Measurements from ENCODE around the gene PDLIM5. TPM values are rescaled to one million over a fixed set of nuclear protein-coding genes. Genes with fewer than 3 reads are reported as not detected.
"Not testable (repeated sequence)": the region's sequence is repeated elsewhere in the genome, so short reads cannot be mapped to it uniquely, and the experiment has no call there.

PDLIM5 gene
- total RNA-seq = 10 to 100 TPM; 14.8 to 18.3 TPM

GRCh38 chr4:94451695-94452475 lies at the start of gene PDLIM5:
Gene PDLIM5 (plus strand): TSS chr4:94451942. CDS start chr4:94455289, 3,347 bp downstream.
- H3K4me1 Mint-ChIP-seq (ENCODE audit: low read depth) = peaks cover 22% of the 10 kb centered on the region
- peak; percentile 98 for ATAC-seq
- H3K9me3 Mint-ChIP-seq = no peaks in the 10 kb centered on the region
- POLR2A ChIA-PET = interaction anchor here (1.1 to 1.4 kb wide), 2 partner anchors 15 to 128 kb away, joined by 3 to 4 read pairs; no protein-coding TSS in a partner anchor
- no peak for TF ChIP-seq CTCF (IDR thresholded peaks at IDR 0.05)
- H3K4me3 Mint-ChIP-seq = peak within 1 kb of the TSS; percentile 91
- CTCF ChIA-PET = interaction anchor here (1.1 to 1.4 kb wide), 2 partner anchors 45 kb away, joined by 3 to 4 read pairs; no protein-coding TSS in a partner anchor
- H3K27me3 Mint-ChIP-seq = peaks cover 12% of the 10 kb centered on the region
- peak within 1 kb of the TSS; percentile 79 for H3K27ac Mint-ChIP-seq
- peak; percentile 90 for DNase-seq
- H3K36me3 Mint-ChIP-seq (ENCODE audit: low read depth) = peaks cover 9% of the 10 kb centered on the region
- intact Hi-C loops (cut with micrococcal nuclease) = no loop called here

DNA sequence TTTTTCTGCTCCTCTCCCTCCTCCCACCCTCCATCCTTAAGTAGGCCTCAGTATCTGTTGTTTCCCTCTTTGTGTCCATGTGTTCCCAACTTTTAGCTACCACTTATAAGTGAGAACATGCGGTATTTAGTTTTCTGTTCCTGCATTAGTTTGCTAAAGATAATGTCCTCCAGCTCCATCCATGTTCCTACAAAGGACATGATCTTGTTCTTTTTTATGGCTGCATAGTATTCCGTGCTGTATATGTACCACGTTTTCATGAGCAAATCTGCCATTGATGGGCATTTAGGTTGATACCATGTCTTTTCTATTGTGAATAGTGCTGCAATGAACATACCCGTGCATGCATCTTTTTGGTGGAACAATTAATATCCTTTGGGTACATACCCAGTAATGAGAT lies 49.3 kb upstream of the PDLIM5 start:
- CTCF ChIA-PET; intact Hi-C loops (cut with micrococcal nuclease); H3K4me1 Mint-ChIP-seq (ENCODE audit: low read depth): not testable (repeated sequence)

GRCh38 chr4:94403751-94404150 lies 48.0 kb upstream of the PDLIM5 start:
- ATAC-seq (no peak), DNase-seq (no peak)
- intact Hi-C loops (cut with micrococcal nuclease) = no loop called here
- no peaks in the 10 kb centered on the region for H3K9me3 Mint-ChIP-seq
- ChIA-PET POLR2A (no interaction called here), CTCF (no interaction called here)
- H3K27me3 Mint-ChIP-seq = peaks cover 2% of the 10 kb centered on the region
- no peak overlapping the region for H3K4me3 Mint-ChIP-seq
- H3K27ac Mint-ChIP-seq = no peak overlapping the region
- H3K36me3 Mint-ChIP-seq (ENCODE audit: low read depth) = no peaks in the 10 kb centered on the region
- no peaks in the 10 kb centered on the region for H3K4me1 Mint-ChIP-seq (ENCODE audit: low read depth)
- no peak for TF ChIP-seq CTCF (IDR thresholded peaks at IDR 0.05)

More for the DNA sequence above, 49.3 kb upstream of the PDLIM5 start:
- H3K27me3 Mint-ChIP-seq; H3K4me3 Mint-ChIP-seq; POLR2A ChIA-PET; H3K27ac Mint-ChIP-seq; ATAC-seq; H3K36me3 Mint-ChIP-seq (ENCODE audit: low read depth); DNase-seq; H3K9me3 Mint-ChIP-seq: not testable (repeated sequence)

GRCh38 chr4:94406668-94407437 lies 44.9 kb upstream of the PDLIM5 start:
- Mint-ChIP-seq H3K4me3 (no peak overlapping the region), H3K27ac (no peak overlapping the region), H3K27me3 (peaks cover 2% of the 10 kb centered on the region), H3K36me3 (ENCODE audit: low read depth) (no peaks in the 10 kb centered on the region), H3K9me3 (no peaks in the 10 kb centered on the region), H3K4me1 (ENCODE audit: low read depth) (no peaks in the 10 kb centered on the region)
- ChIA-PET CTCF (interaction anchor here (0.6 to 2.5 kb wide), 47 partner anchors 8 to 230 kb away, joined by 3 to 19 read pairs (median 4); partner anchors contain the start of gene PDLIM5), POLR2A (interaction anchor here (0.8 kb wide), 1 partner anchor 90 kb away, joined by 3 read pairs; no protein-coding TSS in a partner anchor)
- ATAC-seq (peak; percentile 71), DNase-seq (peak; percentile 81)
- peak; percentile 85 for TF ChIP-seq CTCF (IDR thresholded peaks at IDR 0.05)
- intact Hi-C loops (cut with micrococcal nuclease) = loop anchor here (2.0 kb wide), 1 partner anchor 190 kb away; no protein-coding TSS in a partner anchor

DNA sequence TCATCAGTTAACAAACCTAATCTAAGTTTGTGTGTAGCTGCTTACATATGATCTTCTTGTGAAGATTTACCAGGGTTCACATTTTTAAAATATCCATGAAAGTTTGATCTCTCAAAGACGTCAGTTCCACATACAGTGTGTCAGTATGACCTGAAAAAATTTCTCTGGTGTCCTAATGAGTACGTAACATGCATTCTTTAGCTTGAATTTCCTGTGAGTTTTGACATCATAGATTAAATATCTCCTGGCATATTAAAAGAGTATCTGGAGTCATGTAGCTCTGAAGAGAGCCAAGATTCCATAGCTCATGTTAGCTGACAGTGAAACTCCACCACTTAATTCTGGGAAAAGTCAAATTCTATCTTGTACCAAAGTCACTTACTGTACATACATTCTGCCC lies 43.9 kb upstream of the PDLIM5 start:
- TF ChIP-seq CTCF (IDR thresholded peaks at IDR 0.05) = no peak
- no peaks in the 10 kb centered on the region for H3K9me3 Mint-ChIP-seq
- H3K4me1 Mint-ChIP-seq (ENCODE audit: low read depth) = no peaks in the 10 kb centered on the region
- H3K4me3 Mint-ChIP-seq = no peak overlapping the region
- no peak for ATAC-seq
- H3K27ac Mint-ChIP-seq = no peak overlapping the region
- ChIA-PET POLR2A (interaction anchor here (1.0 kb wide), 1 partner anchor 12 kb away, joined by 3 read pairs; no protein-coding TSS in a partner anchor), CTCF (interaction anchor here (0.7 to 2.5 kb wide), 27 partner anchors 11 to 229 kb away, joined by 3 to 19 read pairs (median 4); no protein-coding TSS in a partner anchor)
- H3K36me3 Mint-ChIP-seq (ENCODE audit: low read depth) = no peaks in the 10 kb centered on the region
- no peak for DNase-seq
- intact Hi-C loops (cut with micrococcal nuclease) = loop anchor here (2.0 kb wide), 1 partner anchor 189 kb away; no protein-coding TSS in a partner anchor
- H3K27me3 Mint-ChIP-seq = no peaks in the 10 kb centered on the region

All from activated CD8-positive, alpha-beta T cell treated with anti-CD3 and anti-CD28 coated beads for 36 hours (primary cell).